Activated CD8-positive, alpha-beta T cell treated with anti-CD3 and anti-CD28 coated beads for 36 hours (primary cell): ENCODE results near the gene U2AF1L4. TPM values are rescaled to one million over a fixed set of nuclear protein-coding genes. Genes with fewer than 3 reads are reported as not detected.

Source experiments
- ATAC-seq: fragments of 200-7000 bp; cut with Tn5 transposase; one replicate; pipeline ENCODE4 v1.10.0; 2021; ENCODE audit warnings: mild to moderate bottlenecking, moderate library complexity
- CTCF ChIA-PET: fragments of 350-600 bp; sonication (Branson Sonifier 250); formaldehyde crosslinking; loops from one replicate; lab custom pipeline; 2021; ENCODE audit warnings: antibody characterized with exemption; lab: Charles Lee
- POLR2A ChIA-PET: fragments of 350-600 bp; sonication (Branson Sonifier 250); formaldehyde crosslinking; loops from one replicate; lab custom pipeline; 2021; ENCODE audit warnings: antibody characterized with exemption; lab: Charles Lee
- DNase-seq: peaks from one replicate; pipeline ENCODE4 v3.0.0-alpha.2; 2020
- H3K27ac Mint-ChIP-seq: one replicate; pipeline ENCODE4 v1.8.0; 2021; ENCODE audit warnings: mild to moderate bottlenecking, mixed read lengths
- H3K27me3 Mint-ChIP-seq: one replicate; pipeline ENCODE4 v1.8.0; 2021; ENCODE audit warnings: mixed read lengths
- H3K36me3 Mint-ChIP-seq: one replicate; pipeline ENCODE4 v1.8.0; 2021; ENCODE audit warnings: low read depth, mixed read lengths
- H3K4me1 Mint-ChIP-seq: one replicate; pipeline ENCODE4 v1.8.0; 2021; ENCODE audit warnings: low read depth, mixed read lengths
- H3K4me3 Mint-ChIP-seq: one replicate; pipeline ENCODE4 v1.8.0; 2021; ENCODE audit warnings: mild to moderate bottlenecking, moderate library complexity, mixed read lengths
- H3K9me3 Mint-ChIP-seq: one replicate; pipeline ENCODE4 v1.8.0; 2021; ENCODE audit warnings: mixed read lengths
- CTCF ChIP-seq: fragments of 200-600 bp; IDR thresholded peaks from one replicate; pipeline ENCODE4 v1.8.0; 2022; ENCODE audit warnings: antibody characterized with exemption, mild to moderate bottlenecking
- intact Hi-C: fragments of 100-400 bp; cut with micrococcal nuclease; formaldehyde crosslinking; loops from one replicate; pipeline ENCODE4 v1.10.0; 2022
- total RNA-seq, 2 experiments: library from RNA; stranded (reverse); gene quantifications; one replicate each; pipeline ENCODE4 v1.2.3, GENCODE V29; 2021

U2AF1L4 gene
- total RNA-seq, 2 experiments from 2014 or later = 41.7 to 42.5 TPM

- ATAC-seq (peak; percentile 4), DNase-seq (no peak)
- Mint-ChIP-seq H3K4me3 (peak overlapping the region; percentile 87), H3K27me3 (no peaks in the 10 kb centered on the region), H3K4me1 (peaks cover 22% of the 10 kb centered on the region), H3K9me3 (no peaks in the 10 kb centered on the region), H3K27ac (no peak overlapping the region), H3K36me3 (peaks cover 54% of the 10 kb centered on the region)
- TF ChIP-seq CTCF = no peak
- intact Hi-C loops = no loop called here
- ChIA-PET POLR2A (interaction anchor here (0.8 to 5.2 kb wide), 15 partner anchors 8 to 89 kb away, joined by 3 to 64 read pairs (median 6); partner anchors contain the start of genes KMT2B and LIN37), CTCF (interaction anchor here (0.8 to 3.1 kb wide), 11 partner anchors 9 to 80 kb away, joined by 3 to 18 read pairs (median 3); no protein-coding TSS in a partner anchor)
Observed at GRCh38 chr19:35740108-35740422, 5.2 kb downstream of the U2AF1L4 start.

- POLR2A ChIA-PET = interaction anchor here (1.1 to 5.2 kb wide), 13 partner anchors 7 to 89 kb away, joined by 3 to 64 read pairs (median 6); partner anchors contain the start of genes KMT2B and LIN37
- H3K27me3 Mint-ChIP-seq = no peaks in the 10 kb centered on the region
- H3K4me3 Mint-ChIP-seq = peak overlapping the region; percentile 87
- no peaks in the 10 kb centered on the region for H3K9me3 Mint-ChIP-seq
- intact Hi-C loops = loop anchor here (5.0 kb wide), 1 partner anchor 47 kb away; no protein-coding TSS in a partner anchor
- peaks cover 22% of the 10 kb centered on the region for H3K4me1 Mint-ChIP-seq
- TF ChIP-seq CTCF = no peak
- CTCF ChIA-PET = interaction anchor here (1.2 to 3.1 kb wide), 5 partner anchors 9 to 80 kb away, joined by 3 to 18 read pairs (median 8); no protein-coding TSS in a partner anchor
- no peak for ATAC-seq
- peaks cover 54% of the 10 kb centered on the region for H3K36me3 Mint-ChIP-seq
- H3K27ac Mint-ChIP-seq = peak overlapping the region; percentile 25
- no peak for DNase-seq
Observed at GRCh38 chr19:35739275-35740107, 5.7 kb downstream of the U2AF1L4 start.

- peak overlapping the region; percentile 66 for H3K27ac Mint-ChIP-seq
- ATAC-seq (no peak), DNase-seq (no peak)
- POLR2A ChIA-PET = interaction anchor here (1.5 to 5.6 kb wide), 5 partner anchors 9 to 17 kb away, joined by 4 to 105 read pairs (median 16); partner anchors contain the start of genes KMT2B and LIN37
- no peaks in the 10 kb centered on the region for H3K9me3 Mint-ChIP-seq
- no peak for TF ChIP-seq CTCF
- peak overlapping the region; percentile 87 for H3K4me3 Mint-ChIP-seq
- CTCF ChIA-PET = interaction anchor here (1.5 to 3.1 kb wide), 3 partner anchors 8 to 81 kb away, joined by 3 to 18 read pairs (median 15); no protein-coding TSS in a partner anchor
- intact Hi-C loops = loop anchor here (5.0 kb wide), 1 partner anchor 47 kb away; no protein-coding TSS in a partner anchor
- peaks cover 53% of the 10 kb centered on the region for H3K36me3 Mint-ChIP-seq
- peaks cover 21% of the 10 kb centered on the region for H3K4me1 Mint-ChIP-seq
- no peaks in the 10 kb centered on the region for H3K27me3 Mint-ChIP-seq
Observed at GRCh38 chr19:35738887-35739229, 6.4 kb downstream of the U2AF1L4 start.

- H3K4me3 Mint-ChIP-seq = peak overlapping the region; percentile 87
- intact Hi-C loops = loop anchor here (5.0 kb wide), 1 partner anchor 46 kb away; no protein-coding TSS in a partner anchor
- ATAC-seq = no peak
- ChIA-PET POLR2A (interaction anchor here (1.0 to 5.6 kb wide), 7 partner anchors 9 to 28 kb away, joined by 3 to 105 read pairs (median 6); partner anchors contain the start of genes KMT2B and LIN37), CTCF (interaction anchor here (1.6 to 3.1 kb wide), 3 partner anchors 41 to 82 kb away, joined by 6 to 15 read pairs (median 9); no protein-coding TSS in a partner anchor)
- no peaks in the 10 kb centered on the region for H3K9me3 Mint-ChIP-seq
- peaks cover 17% of the 10 kb centered on the region for H3K4me1 Mint-ChIP-seq
- H3K36me3 Mint-ChIP-seq = peaks cover 50% of the 10 kb centered on the region
- no peak for DNase-seq
- no peaks in the 10 kb centered on the region for H3K27me3 Mint-ChIP-seq
- peak overlapping the region; percentile 66 for H3K27ac Mint-ChIP-seq
- no peak for TF ChIP-seq CTCF
Observed at GRCh38 chr19:35738021-35738886, 7.0 kb downstream of the U2AF1L4 start.
